ENCODE data around the gene RNASET2. TPM values are rescaled to one million over a fixed set of nuclear protein-coding genes. Genes with fewer than 3 reads are reported as not detected.

Gene RNASET2
- total RNA-seq, 1 donor from 2014 or later = 15.3 TPM

DNA sequence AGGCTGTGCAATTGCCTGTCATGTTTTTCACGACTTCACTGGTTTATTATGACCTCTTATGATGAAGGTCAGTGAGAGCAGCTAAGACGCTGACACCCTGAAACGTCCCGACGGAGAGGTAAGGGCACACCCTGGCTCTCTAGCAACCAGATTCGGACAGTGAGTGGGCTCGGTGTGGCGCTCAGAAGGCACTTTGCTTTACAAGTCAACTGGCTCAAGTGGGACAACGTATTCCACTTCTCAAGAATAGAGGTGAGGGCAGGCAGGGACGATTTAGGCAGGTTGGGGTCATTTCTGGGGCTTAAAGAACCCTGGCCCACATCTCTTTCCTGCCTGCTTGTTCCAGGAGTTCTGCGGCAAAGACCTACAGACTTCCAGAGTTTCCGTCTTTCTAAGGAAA lies 18.2 kb downstream of the RNASET2 start:
- H3K9me3 Mint-ChIP-seq = no peaks in the 10 kb centered on the region
- no peaks in the 10 kb centered on the region for H3K27me3 Mint-ChIP-seq (ENCODE audit: low read depth)
- DNase-seq (ENCODE audit: low read depth, low spot score) = no peak
- TF ChIP-seq CTCF (conservative IDR thresholded peaks at IDR 0.05) = no peak
- H3K36me3 Mint-ChIP-seq (ENCODE audit: low read depth) = peaks cover 2% of the 10 kb centered on the region
- no peak overlapping the region for H3K4me3 Mint-ChIP-seq
- H3K4me1 Mint-ChIP-seq = peaks cover 7% of the 10 kb centered on the region
- no peak overlapping the region for H3K27ac Mint-ChIP-seq (ENCODE audit: unreplicated experiment)

DNA sequence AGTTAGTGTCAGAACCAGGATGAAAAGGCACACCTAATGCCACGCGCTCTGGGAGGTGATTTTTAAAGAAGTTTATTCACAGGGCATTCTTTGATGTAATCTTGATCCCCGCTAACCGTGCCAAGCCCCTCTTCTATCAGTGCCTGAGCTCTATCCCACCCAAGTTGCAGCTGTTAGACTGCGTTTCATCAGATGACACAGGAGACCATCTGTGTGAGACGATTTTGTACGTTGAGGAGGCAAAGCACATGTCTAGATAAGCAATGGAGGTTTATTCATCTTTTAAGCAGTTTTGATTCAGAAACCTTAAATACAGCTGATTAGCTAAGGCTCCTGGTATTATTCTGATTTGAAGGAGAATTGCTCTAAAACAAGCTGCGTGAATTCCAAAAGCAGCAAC lies 18.6 kb downstream of the RNASET2 start:
- no peak for DNase-seq (ENCODE audit: low read depth, low spot score)
- TF ChIP-seq CTCF (conservative IDR thresholded peaks at IDR 0.05) = no peak
- H3K9me3 Mint-ChIP-seq = no peaks in the 10 kb centered on the region
- peaks cover 2% of the 10 kb centered on the region for H3K36me3 Mint-ChIP-seq (ENCODE audit: low read depth)
- H3K4me3 Mint-ChIP-seq = no peak overlapping the region
- H3K27ac Mint-ChIP-seq (ENCODE audit: unreplicated experiment) = no peak overlapping the region
- peaks cover 7% of the 10 kb centered on the region for H3K4me1 Mint-ChIP-seq
- H3K27me3 Mint-ChIP-seq (ENCODE audit: low read depth) = no peaks in the 10 kb centered on the region

- Mint-ChIP-seq H3K4me1 (peaks cover 7% of the 10 kb centered on the region), H3K27me3 (ENCODE audit: low read depth) (no peaks in the 10 kb centered on the region), H3K27ac (ENCODE audit: unreplicated experiment) (no peak overlapping the region), H3K36me3 (ENCODE audit: low read depth) (peaks cover 2% of the 10 kb centered on the region), H3K4me3 (no peak overlapping the region), H3K9me3 (no peaks in the 10 kb centered on the region)
- TF ChIP-seq CTCF (conservative IDR thresholded peaks at IDR 0.05) = no peak
- no peak for DNase-seq (ENCODE audit: low read depth, low spot score)
Measured at GRCh38 chr6:166936079-166936787, 20.1 kb downstream of the RNASET2 start.

DNA sequence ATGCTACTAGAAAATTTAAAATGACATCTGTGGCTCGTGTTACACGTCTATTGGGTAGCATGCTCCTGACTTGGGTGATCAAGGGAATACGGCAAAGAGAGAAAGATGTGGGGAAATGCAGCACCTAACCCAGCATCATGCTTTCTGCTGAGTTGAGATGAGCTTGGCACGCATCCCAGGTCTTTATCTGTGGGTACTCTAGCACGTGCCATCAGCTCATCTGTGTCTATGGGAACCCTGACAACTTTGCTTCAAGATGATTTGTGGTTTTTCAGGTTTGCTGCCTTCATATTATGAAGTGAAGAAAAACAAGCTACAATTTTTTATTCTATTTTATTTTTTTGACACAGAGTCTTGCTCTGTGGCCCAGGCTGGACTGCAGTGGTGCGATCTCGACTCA lies 21.0 kb downstream of the RNASET2 start:
- Mint-ChIP-seq H3K27ac (ENCODE audit: unreplicated experiment) (no peak overlapping the region), H3K9me3 (no peaks in the 10 kb centered on the region), H3K27me3 (ENCODE audit: low read depth) (no peaks in the 10 kb centered on the region), H3K4me1 (peaks cover 7% of the 10 kb centered on the region), H3K36me3 (ENCODE audit: low read depth) (peaks cover 2% of the 10 kb centered on the region), H3K4me3 (no peak overlapping the region)
- no peak for TF ChIP-seq CTCF (conservative IDR thresholded peaks at IDR 0.05)
- no peak for DNase-seq (ENCODE audit: low read depth, low spot score)

DNA sequence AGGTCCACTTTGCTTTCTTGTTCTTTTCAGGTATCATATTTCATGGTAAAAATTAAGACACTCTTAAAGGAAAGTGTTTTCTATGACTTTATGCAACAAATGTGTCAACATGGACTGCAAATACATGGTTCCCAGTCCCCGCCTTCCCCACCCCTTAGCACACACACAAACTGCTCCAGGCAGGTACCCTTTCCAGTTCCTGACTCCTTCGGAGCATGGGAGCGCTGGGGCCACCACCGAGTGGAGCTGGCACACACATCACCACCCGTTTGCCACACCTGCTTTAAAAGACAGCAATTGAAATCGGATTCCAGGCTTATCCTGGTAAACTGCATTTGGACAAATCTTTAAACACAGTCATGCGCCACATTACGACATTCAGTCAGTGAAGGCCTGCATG lies 22.2 kb downstream of the RNASET2 start:
- peaks cover 2% of the 10 kb centered on the region for H3K36me3 Mint-ChIP-seq (ENCODE audit: low read depth)
- DNase-seq (ENCODE audit: low read depth, low spot score) = no peak
- no peak for TF ChIP-seq CTCF (conservative IDR thresholded peaks at IDR 0.05)
- H3K27ac Mint-ChIP-seq (ENCODE audit: unreplicated experiment) = no peak overlapping the region
- H3K4me3 Mint-ChIP-seq = no peak overlapping the region
- H3K27me3 Mint-ChIP-seq (ENCODE audit: low read depth) = no peaks in the 10 kb centered on the region
- no peaks in the 10 kb centered on the region for H3K4me1 Mint-ChIP-seq
- H3K9me3 Mint-ChIP-seq = no peaks in the 10 kb centered on the region
